Heart right ventricle (tissue), 16 donors: Measurements from ENCODE around the gene UNC5CL. TPM values are rescaled to one million over a fixed set of nuclear protein-coding genes. Genes with fewer than 3 reads are reported as not detected.

ENCODE experiments used
- ATAC-seq, 8 donors: fragments of 200-7000 bp; cut with Tn5 transposase; one replicate each; pipeline ENCODE4 v1.9.1; 2020; ENCODE audit warnings: mild to moderate bottlenecking in 8 of 8, moderate library complexity in 8 of 8, moderate number of reproducible peaks in 1 of 8
- DNase-seq, 2 donors: peaks; one replicate each; pipeline ENCODE4 v3.0.0-alpha.2; 2020
- H3K27ac ChIP-seq, 10 donors: fragments of 200-600 bp; sonication (generic) in 2 of 10; one replicate each; pipeline versions ENCODE4 v1.5.0 to v1.8.0; 2020 to 2022; ENCODE audit warnings: mild to moderate bottlenecking in 3 of 10
- H3K27me3 ChIP-seq, 7 donors: fragments of 200-600 bp; one replicate each; pipeline ENCODE4 v1.8.0; 2021 to 2022; ENCODE audit warnings: mild to moderate bottlenecking in 2 of 7
- H3K36me3 ChIP-seq, 9 donors: fragments of 200-600 bp; sonication (generic) in 1 of 9; one replicate each; pipeline versions ENCODE4 v1.5.0 to v1.8.0; 2020 to 2022; ENCODE audit warnings: mild to moderate bottlenecking in 2 of 9
- H3K4me1 ChIP-seq, 9 donors: fragments of 200-600 bp; sonication (generic) in 1 of 9; one replicate each; pipeline versions ENCODE4 v1.5.0 to v1.8.0; 2020 to 2022; ENCODE audit warnings: mild to moderate bottlenecking in 4 of 9
- H3K4me3 ChIP-seq, 10 donors: fragments of 200-600 bp; sonication (generic) in 2 of 10; one replicate each; pipeline versions ENCODE4 v1.5.0 to v1.8.0; 2020 to 2022; ENCODE audit warnings: mild to moderate bottlenecking in 7 of 10, moderate library complexity in 2 of 10
- H3K9me3 ChIP-seq, 11 donors: fragments of 200-600 bp in 10 of 11; sonication (generic) in 2 of 11; one replicate each; pipeline versions ENCODE4 v1.5.0 to v1.8.0; 2013 to 2022; ENCODE audit warnings: mild to moderate bottlenecking in 2 of 11, control low read depth in 1 of 11, moderate library complexity in 1 of 11
- whole genome bisulfite sequencing, 2 donors: extraction: QIAGEN DNeasy Blood & Tissue Kit; methylation state at CpG; one replicate each; pipeline ENCODE4 v1.1.7; 2013; ENCODE audit warnings: inconsistent platforms in 1 of 2; 5-methylcytosine and 5-hydroxymethylcytosine counted together
- intact Hi-C, 10 donors: fragments of 100-400 bp; cut with DNase I; formaldehyde crosslinking; loops; one replicate each; pipeline versions ENCODE4 v1.11.1 to v1.14.2; 2022
- polyA plus RNA-seq, 2 donors: library from polyadenylated mRNA; stranded (reverse); fragments of 200-250 nt; gene quantifications; one replicate each; pipeline ENCODE4 v1.2.3, GENCODE V29; 2013
- total RNA-seq, 10 donors: library from RNA; stranded (reverse); fragmentation: NEBNext Ultra II Directional in 3 of 10; extraction: Animal tissue kit (Norgen Biotek cat#: 25700) in 3 of 10; gene quantifications; one replicate each; pipeline versions ENCODE4 v1.2.1 to v1.2.4, GENCODE V29; 2021 to 2023
- TF ChIP-seq, protein P1 (sequence below), 9 donors: fragments of 200-600 bp; sonication (generic) in 2 of 9; IDR thresholded peaks; one replicate each; pipeline versions ENCODE4 v1.5.0 to v1.8.0; 2021 to 2022; ENCODE audit warnings: antibody characterized with exemption in 9 of 9, mild to moderate bottlenecking in 5 of 9, moderate library complexity in 1 of 9
- donor health status: Arrhythmogenic right ventricular cardiomyopathy.
- donor health status: ischemic (EF 13 %, LVEDD 7.1; RV severe dilation, severe dysfunction).
- donor health status: healthy with polysubstance abuse.
- donor health status: DM: no; HTN: yes; CAD: no.
- donor health status: DM: no; HTN: no; CAD: no.
- donor health status: ischemic (EF 25% LVEDD 6.9; RV normal size, moderate dysfunction).
- donor health status: ischemic (EF 25% LVEDD 5.7; RV mildly dilated, moderate dysfunction).
- donor health status: healthy.
- donor health status: DM: yes; HTN: yes; CAD: no.
- donor health status: Ischemic cardiomyopathy.
- donor health status: ischemic (EF 35%, LVEDD 5.7; RV mildly dilated, moderate dysfunction).
- donor health status: nonischemic (EF 11% LVEDD 7.7; RV severe dilation, severe dysfunction).
- donor health status: DM: yes; HTN: yes; CAD: no.
- donor health status: PGD.
- donor health status: ischemic (EF 29% LVEDD 5.4; RV normal size, mild dysfunction).
- donor health status: nonischemic (EF 23%, LVEDD 6.1; RV moderate dilation, normal function).

Gene UNC5CL
- total and polyA plus RNA-seq, 12 donors = 0.19 to 1.9 (median 0.45) TPM

DNA sequence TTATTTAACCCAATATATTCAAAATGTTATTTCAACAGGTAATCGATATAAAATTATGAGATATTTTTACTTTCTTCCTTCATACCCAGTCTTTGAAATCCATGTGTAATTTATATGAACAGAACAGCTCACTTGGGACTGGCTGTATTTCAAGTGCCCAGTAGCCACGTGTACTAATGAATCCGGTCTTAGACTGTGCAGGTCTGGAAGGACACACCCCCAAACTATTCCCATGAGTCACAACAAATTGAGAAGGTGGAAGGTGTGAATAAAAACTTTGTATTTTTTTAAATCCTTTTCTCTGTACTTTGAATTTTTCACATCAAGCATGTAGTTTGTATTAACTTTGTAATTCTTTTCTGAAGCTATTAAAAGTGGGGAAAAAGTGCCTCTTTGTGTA, 2.8 kb downstream of the UNC5CL start:
- Histone ChIP-seq H3K4me3 (no peak overlapping the region), H3K27me3 (no peaks in the 10 kb centered on the region), H3K27ac (no peak overlapping the region), H3K36me3 (no peaks in the 10 kb centered on the region), H3K9me3 (no peaks in the 10 kb centered on the region), H3K4me1 (no peaks in the 10 kb centered on the region)
- WGBS, 2 donors = 62 to 72% methylated on average over 3 of the region's 3 CpGs
- TF ChIP-seq, protein P1, sequence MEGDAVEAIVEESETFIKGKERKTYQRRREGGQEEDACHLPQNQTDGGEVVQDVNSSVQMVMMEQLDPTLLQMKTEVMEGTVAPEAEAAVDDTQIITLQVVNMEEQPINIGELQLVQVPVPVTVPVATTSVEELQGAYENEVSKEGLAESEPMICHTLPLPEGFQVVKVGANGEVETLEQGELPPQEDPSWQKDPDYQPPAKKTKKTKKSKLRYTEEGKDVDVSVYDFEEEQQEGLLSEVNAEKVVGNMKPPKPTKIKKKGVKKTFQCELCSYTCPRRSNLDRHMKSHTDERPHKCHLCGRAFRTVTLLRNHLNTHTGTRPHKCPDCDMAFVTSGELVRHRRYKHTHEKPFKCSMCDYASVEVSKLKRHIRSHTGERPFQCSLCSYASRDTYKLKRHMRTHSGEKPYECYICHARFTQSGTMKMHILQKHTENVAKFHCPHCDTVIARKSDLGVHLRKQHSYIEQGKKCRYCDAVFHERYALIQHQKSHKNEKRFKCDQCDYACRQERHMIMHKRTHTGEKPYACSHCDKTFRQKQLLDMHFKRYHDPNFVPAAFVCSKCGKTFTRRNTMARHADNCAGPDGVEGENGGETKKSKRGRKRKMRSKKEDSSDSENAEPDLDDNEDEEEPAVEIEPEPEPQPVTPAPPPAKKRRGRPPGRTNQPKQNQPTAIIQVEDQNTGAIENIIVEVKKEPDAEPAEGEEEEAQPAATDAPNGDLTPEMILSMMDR (IDR thresholded peaks at IDR 0.05) = no peak
- DNase-seq (no peak), ATAC-seq (no peak)
- intact Hi-C loops = no loop called here

DNA sequence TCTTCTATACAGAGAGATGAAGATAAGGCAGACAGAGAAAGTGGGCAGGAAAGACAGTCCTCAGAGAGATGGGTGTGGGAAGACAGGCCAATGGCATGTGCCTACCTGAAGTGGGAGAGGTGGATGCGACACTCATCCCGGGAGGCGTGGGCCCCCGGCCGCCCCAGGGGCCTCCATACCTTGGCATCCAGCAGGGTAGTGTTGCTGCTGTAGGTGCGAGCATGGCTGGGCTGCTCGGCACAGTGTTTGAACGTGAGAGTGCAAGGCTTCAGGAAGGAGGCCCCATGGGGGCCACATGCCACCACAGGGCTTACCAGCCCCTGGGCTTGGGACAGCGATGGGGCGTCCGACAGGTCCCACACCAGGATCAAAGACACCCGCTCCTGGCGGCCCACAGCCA, 5.2 kb downstream of the UNC5CL start:
- 89 to 92% methylated on average over 13 of the region's 13 CpGs for WGBS, 2 donors
- ATAC-seq = no peak

DNA sequence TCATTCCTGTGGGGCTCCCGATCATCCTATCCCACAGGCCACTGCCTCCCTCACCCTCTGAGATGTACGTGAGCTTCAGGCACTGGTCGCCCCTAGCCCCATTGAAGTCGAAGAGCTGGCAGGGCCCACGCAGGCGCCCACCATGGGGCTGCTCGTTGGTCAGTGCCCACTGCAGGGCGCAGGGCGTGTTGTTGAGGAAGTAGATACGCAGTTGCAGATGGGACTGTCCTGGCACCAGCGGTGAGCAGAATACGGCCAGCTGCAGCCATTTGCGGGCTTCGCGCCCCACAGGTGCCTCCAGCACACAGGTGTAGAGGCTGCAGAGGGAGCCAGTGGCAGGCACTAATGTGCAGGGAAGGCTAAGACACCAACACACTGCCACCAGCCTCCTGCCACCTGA, 6.2 kb downstream of the UNC5CL start:
- intact Hi-C loops = no loop called here
- Histone ChIP-seq H3K36me3 (no peaks in the 10 kb centered on the region), H3K9me3 (no peaks in the 10 kb centered on the region), H3K4me1 (peaks cover under 1 to 14% (median 7%) of the 10 kb centered on the region in 9 donors), H3K4me3 (no peak overlapping the region), H3K27ac (no peak overlapping the region), H3K27me3 (no peaks in the 10 kb centered on the region)
- WGBS, 2 donors = 95 to 97% methylated on average over 15 of the region's 15 CpGs
- ATAC-seq = no peak
- TF ChIP-seq, protein P1 (IDR thresholded peaks at IDR 0.05) = no peak
- DNase-seq = no peak

More for the DNA sequence above, 5.2 kb downstream of the UNC5CL start:
- H3K27ac ChIP-seq = no peak overlapping the region
- H3K4me1 ChIP-seq = peaks cover 0 to 6% (median 0%) of the 10 kb centered on the region in 9 donors
- TF ChIP-seq, protein P1 (IDR thresholded peaks at IDR 0.05) = no peak
- H3K4me3 ChIP-seq = no peak overlapping the region
- no peaks in the 10 kb centered on the region for H3K27me3 ChIP-seq
- DNase-seq = no peak
- no peaks in the 10 kb centered on the region for H3K9me3 ChIP-seq
- intact Hi-C loops = no loop called here
- no peaks in the 10 kb centered on the region for H3K36me3 ChIP-seq

DNA sequence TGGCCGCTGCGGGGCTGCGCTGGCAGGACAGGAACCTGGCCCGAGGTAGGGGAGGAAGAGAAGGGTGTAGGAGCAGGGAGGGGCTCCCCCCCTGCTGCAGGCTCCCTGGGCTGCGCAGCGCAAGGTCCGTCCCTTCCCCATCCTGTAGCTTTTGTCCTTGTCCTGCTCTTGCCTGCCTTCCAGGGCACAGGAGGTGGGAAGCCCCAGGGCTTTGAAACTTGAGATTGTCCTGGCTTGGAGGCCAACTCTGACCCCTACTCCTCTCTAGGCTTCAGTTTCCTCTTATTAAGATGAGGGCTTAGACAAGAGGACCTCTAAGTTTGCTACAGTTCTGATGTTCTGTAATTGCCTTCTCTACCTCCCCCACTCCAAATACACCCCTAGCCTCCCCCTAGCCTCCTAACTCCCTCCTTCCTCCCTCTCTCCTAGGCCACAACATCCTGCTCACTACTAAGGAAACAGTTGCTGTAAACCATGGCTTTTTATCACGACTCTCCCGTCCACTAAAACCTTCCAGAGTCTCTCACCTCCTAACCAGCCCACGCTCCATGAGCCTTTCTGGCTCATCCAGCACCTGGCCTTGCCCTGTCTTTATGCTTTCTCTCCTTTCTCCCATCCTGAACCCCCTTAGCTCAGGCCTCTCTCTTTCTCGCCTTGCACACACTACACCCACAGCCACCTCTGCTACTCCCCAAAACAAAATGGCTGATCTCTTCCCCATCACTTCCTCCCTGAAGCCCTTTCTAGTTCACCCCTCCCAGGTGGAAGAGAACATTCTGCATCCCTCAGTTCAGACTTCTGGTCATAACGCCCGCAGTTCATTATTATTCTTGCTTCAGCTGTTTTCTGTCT, 10.2 kb downstream of the UNC5CL start:
- 38 to 41% methylated on average over 13 of the region's 13 CpGs for WGBS, 2 donors
- intact Hi-C loops = loop anchor here in 8 of 10 donors (1.0 to 10.0 kb wide), 15 partner anchors 23 to 1684 kb away; no protein-coding TSS in a partner anchor
- H3K9me3 ChIP-seq = no peaks in the 10 kb centered on the region
- H3K27me3 ChIP-seq = no peaks in the 10 kb centered on the region
- DNase-seq (peak in 1 of 2 donors; percentile 23), ATAC-seq (peak in 7 of 8 donors; percentile 36 to 77 (median 61))
- no peaks in the 10 kb centered on the region for H3K36me3 ChIP-seq
- H3K4me1 ChIP-seq = peaks cover 3 to 26% (median 10%) of the 10 kb centered on the region in 9 donors
- peak overlapping the region; percentile 27 to 86 (median 78) for H3K27ac ChIP-seq
- TF ChIP-seq, protein P1 (IDR thresholded peaks at IDR 0.05) = no peak
- H3K4me3 ChIP-seq = peak overlapping the region; percentile 40 to 66 (median 60)
